OCI-LY3 (cell line): Measurements from ENCODE around the gene RILPL2.
"Not testable (repeated sequence)": the region's sequence is repeated elsewhere in the genome, so short reads cannot be mapped to it uniquely, and the experiment has no call there.

Experiments used
- H2AFZ ChIP-seq: fragments of 200-600, 300-600 bp; shearing (Covaris generic); 2 replicates; pipeline ENCODE4 v1.6.0; 2014; ENCODE audit warnings: antibody characterized with exemption, low read depth, low read length
- H3K27ac ChIP-seq: fragments of 200-600, 300-600 bp; sonication (generic); 2 replicates; pipeline ENCODE4 v1.5.1; 2014; ENCODE audit warnings: mild to moderate bottlenecking, low read length, moderate library complexity, mixed read lengths
- H3K27me3 ChIP-seq: fragments of 200-600, 300-600 bp; sonication (generic); 2 replicates; pipeline ENCODE4 v1.6.1; 2014; ENCODE audit warnings: low read depth, low read length, mixed read lengths
- H3K36me3 ChIP-seq: fragments of 200-600, 300-600 bp; sonication (generic); replicated peaks from 2 replicates; pipeline ENCODE3; 2014; ENCODE audit warnings: low read depth, low read length, mixed read lengths
- H3K4me1 ChIP-seq: fragments of 300-600, 200-600 bp; sonication (generic); 2 replicates; pipeline ENCODE4 v1.6.1; 2014; ENCODE audit warnings: low read length, mixed read lengths
- H3K4me2 ChIP-seq: fragments of 200-600, 300-600 bp; sonication (generic); 2 replicates; pipeline ENCODE4 v1.6.1; 2014; ENCODE audit warnings: low read length, mixed read lengths
- H3K4me3 ChIP-seq: fragments of 300-600, 200-600 bp; sonication (generic); 2 replicates; pipeline ENCODE4 v1.5.1; 2014; ENCODE audit warnings: antibody characterized with exemption, mild to moderate bottlenecking, low read length, moderate library complexity
- H3K79me2 ChIP-seq: fragments of 300-600, 200-600 bp; shearing (Covaris generic); 2 replicates; pipeline ENCODE4 v1.6.1; 2014; ENCODE audit warnings: mild to moderate bottlenecking, low read length, mixed read lengths
- H3K9ac ChIP-seq: fragments of 300-600, 200-600 bp; shearing (Covaris generic); 2 replicates; pipeline ENCODE4 v1.6.0; 2014; ENCODE audit warnings: mild to moderate bottlenecking, low read length, moderate library complexity
- H3K9me3 ChIP-seq: fragments of 200-600, 300-600 bp; shearing (Covaris generic); 2 replicates; pipeline ENCODE4 v1.6.1; 2014; ENCODE audit warnings: low read length, mixed read lengths; ENCODE audit not compliant: insufficient read depth
- H4K20me1 ChIP-seq: fragments of 200-600, 300-600 bp; sonication (generic); 2 replicates; pipeline ENCODE4 v1.6.1; 2016; ENCODE audit warnings: low read length, mixed read lengths; ENCODE audit not compliant: insufficient read depth
- EZH2phosphoT487 ChIP-seq: fragments of 200-600 bp; shearing (Covaris generic); IDR thresholded peaks from 2 replicates; pipeline ENCODE4 v1.6.1; 2018; ENCODE audit warnings: antibody characterized with exemption, mixed run types, low read depth
- TF ChIP-seq, protein P1 (sequence below): fragments of 200-600, 300-600 bp; sonication (generic); IDR thresholded peaks from 2 replicates; pipeline ENCODE4 v1.5.1; 2014; ENCODE audit warnings: antibody characterized with exemption, low read length, low read depth

RILPL2 gene

DNA sequence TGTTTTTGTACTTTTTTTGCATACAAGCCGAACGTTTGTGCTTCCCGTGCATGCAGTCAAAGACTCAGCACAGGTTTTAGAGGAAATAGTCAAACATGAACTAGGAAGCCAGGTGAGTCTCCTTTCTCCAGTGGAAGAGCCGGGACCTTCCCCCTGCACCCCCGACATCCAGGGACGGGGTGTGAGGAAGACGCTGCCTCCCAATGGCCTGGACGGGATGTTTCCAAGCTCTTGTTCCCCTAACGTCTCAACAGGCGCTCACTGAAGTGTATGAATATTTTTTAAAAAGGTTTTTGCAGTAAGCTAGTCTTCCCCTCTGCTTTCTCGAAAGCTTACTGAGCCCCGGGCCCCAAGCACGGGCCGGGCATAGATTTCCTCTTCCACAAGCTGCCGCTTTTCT is 28.6 kb downstream of the RILPL2 start:
- not testable (repeated sequence) for H3K4me3 ChIP-seq, H3K4me2 ChIP-seq, H3K27me3 ChIP-seq, H3K9ac ChIP-seq, H4K20me1 ChIP-seq, H2AFZ ChIP-seq, H3K9me3 ChIP-seq, H3K79me2 ChIP-seq
- Histone ChIP-seq H3K36me3 (peaks cover 25% of the 10 kb centered on the region), H3K27ac (0 out of 2 replicates have a peak overlapping the region, but pooled peaks have one; percentile 23), H3K4me1 (peaks cover 26% of the 10 kb centered on the region)

GRCh38 chr12:123407269-123407668 is 29.2 kb downstream of the RILPL2 start:
- not testable (repeated sequence) for H3K27ac ChIP-seq, H4K20me1 ChIP-seq, H3K9ac ChIP-seq, H3K27me3 ChIP-seq, H2AFZ ChIP-seq, H3K4me3 ChIP-seq, H3K4me2 ChIP-seq, H3K9me3 ChIP-seq, H3K79me2 ChIP-seq
- H3K4me1 ChIP-seq, result peaks cover 26% of the 10 kb centered on the region
- H3K36me3 ChIP-seq, result peaks cover 32% of the 10 kb centered on the region

DNA sequence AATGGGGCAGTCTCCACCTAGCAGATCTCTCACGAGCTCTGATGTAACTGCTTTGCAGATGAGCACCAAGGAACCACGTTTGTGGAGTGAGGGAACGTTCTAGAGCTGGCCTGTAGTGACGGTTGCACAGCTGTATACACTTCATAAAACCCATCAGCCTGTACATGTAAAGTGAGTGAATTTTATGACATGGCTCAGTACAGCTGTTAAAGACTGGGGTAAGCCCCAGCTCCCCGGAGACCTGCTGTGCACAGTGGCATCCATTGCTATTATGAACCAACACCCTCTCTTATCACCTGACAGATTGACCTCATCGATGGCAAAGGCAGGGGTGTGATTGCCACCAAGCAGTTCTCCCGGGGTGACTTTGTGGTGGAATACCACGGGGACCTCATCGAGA is 31.9 kb downstream of the RILPL2 start:
- H3K27ac ChIP-seq, result peak overlapping the region; percentile 23; the same call in 1 of the 2 replicates
- H3K27me3 ChIP-seq, result no peaks in the 10 kb centered on the region
- H3K9me3 ChIP-seq, result no peaks in the 10 kb centered on the region
- no peak overlapping the region for H3K4me2 ChIP-seq
- H3K4me3 ChIP-seq, result no peak overlapping the region
- H3K9ac ChIP-seq, result no peak overlapping the region
- peaks cover 7% of the 10 kb centered on the region; the same call in 1 of the 2 replicates for H3K79me2 ChIP-seq
- peaks cover 32% of the 10 kb centered on the region for H3K36me3 ChIP-seq
- no peak for TF ChIP-seq EZH2phosphoT487
- TF ChIP-seq, protein P1, sequence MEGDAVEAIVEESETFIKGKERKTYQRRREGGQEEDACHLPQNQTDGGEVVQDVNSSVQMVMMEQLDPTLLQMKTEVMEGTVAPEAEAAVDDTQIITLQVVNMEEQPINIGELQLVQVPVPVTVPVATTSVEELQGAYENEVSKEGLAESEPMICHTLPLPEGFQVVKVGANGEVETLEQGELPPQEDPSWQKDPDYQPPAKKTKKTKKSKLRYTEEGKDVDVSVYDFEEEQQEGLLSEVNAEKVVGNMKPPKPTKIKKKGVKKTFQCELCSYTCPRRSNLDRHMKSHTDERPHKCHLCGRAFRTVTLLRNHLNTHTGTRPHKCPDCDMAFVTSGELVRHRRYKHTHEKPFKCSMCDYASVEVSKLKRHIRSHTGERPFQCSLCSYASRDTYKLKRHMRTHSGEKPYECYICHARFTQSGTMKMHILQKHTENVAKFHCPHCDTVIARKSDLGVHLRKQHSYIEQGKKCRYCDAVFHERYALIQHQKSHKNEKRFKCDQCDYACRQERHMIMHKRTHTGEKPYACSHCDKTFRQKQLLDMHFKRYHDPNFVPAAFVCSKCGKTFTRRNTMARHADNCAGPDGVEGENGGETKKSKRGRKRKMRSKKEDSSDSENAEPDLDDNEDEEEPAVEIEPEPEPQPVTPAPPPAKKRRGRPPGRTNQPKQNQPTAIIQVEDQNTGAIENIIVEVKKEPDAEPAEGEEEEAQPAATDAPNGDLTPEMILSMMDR, result no peak
- peaks cover 18% of the 10 kb centered on the region for H3K4me1 ChIP-seq
- H4K20me1 ChIP-seq, result peaks cover 3% of the 10 kb centered on the region; the same call in 1 of the 2 replicates
- H2AFZ ChIP-seq, result no peak overlapping the region

DNA sequence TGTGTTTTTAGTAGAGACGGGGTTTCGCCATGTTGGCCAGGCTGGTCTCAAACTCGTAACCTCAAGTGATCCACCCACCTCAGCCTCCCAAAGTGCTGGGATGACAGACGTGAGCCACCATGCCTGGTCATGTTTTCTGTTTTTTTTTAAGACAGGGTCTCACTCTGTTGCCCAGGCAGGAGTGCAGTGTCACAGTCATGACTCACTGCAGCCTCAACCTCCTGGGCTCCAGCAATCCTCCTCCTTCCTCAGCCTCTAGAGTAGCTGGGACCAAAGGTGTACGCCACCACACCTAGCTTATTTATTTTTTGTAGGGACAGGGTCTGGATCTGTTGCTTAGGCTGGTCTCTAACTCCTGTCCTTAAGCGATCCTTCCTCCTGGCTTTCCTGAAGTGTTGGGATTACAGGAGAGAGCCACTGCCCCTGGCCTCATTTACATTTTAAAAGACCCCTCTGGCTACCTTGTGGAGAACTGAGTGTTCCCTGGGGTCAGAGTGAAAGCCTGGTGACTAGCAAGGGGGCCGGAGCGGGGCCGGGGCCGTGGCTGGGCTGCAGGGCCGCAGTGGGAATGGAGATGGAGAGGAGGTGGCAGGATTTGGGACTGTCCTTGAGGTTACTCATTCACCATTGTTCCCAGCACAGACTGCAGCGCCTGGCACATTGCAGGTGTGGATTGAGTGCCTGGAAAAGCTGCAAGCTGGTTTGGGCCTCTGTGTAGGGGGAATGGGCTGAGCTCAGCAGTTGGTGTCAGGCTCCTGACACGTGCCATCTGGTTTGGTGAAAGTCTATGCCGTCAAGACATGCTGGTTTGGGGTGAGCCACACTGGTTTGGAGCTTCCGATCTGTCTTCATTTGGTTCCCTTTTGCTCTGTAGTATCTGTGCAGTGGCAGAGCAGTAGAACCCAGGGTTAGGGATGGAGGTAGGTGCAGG is 34.5 kb downstream of the RILPL2 start:
- Histone ChIP-seq H3K79me2 (peaks cover 27% of the 10 kb centered on the region), H2AFZ (no peak overlapping the region), H3K27ac (no peak overlapping the region), H3K4me1 (peaks cover 4% of the 10 kb centered on the region), H3K9ac (no peak overlapping the region), H3K4me3 (no peak overlapping the region), H4K20me1 (peaks cover 12% of the 10 kb centered on the region), H3K36me3 (peaks cover 45% of the 10 kb centered on the region), H3K27me3 (no peaks in the 10 kb centered on the region), H3K4me2 (no peak overlapping the region), H3K9me3 (no peaks in the 10 kb centered on the region)
- no peak for TF ChIP-seq EZH2phosphoT487
- TF ChIP-seq, protein P1, result no peak

- Histone ChIP-seq H3K36me3 (peaks cover 56% of the 10 kb centered on the region), H3K4me1 (peaks cover 1% of the 10 kb centered on the region; the same call in 1 of the 2 replicates), H3K79me2 (peaks cover 34% of the 10 kb centered on the region), H3K9ac (no peak overlapping the region), H2AFZ (no peak overlapping the region), H4K20me1 (peaks cover 12% of the 10 kb centered on the region), H3K27me3 (no peaks in the 10 kb centered on the region), H3K4me3 (no peak overlapping the region), H3K27ac (no peak overlapping the region), H3K9me3 (no peaks in the 10 kb centered on the region), H3K4me2 (no peak overlapping the region)
- TF ChIP-seq EZH2phosphoT487, result no peak
- TF ChIP-seq, protein P1, result no peak
Observed at GRCh38 chr12:123399255-123399617, 37.2 kb downstream of the RILPL2 start.
